ENCODE data around the gene TNFSF4.

The TNFSF4 gene

GRCh38 chr1:173245892-173246291, 38.8 kb upstream of the TNFSF4 start:
- in situ Hi-C loops (cut with HindIII; ENCODE audit: low pct_ligation_motif_present, low sequenced_read_pairs), result no loop called here
- no peak for TF ChIP-seq CTCF (IDR thresholded peaks at IDR 0.05; ENCODE audit: low read depth, low read length, missing control alignments)
- H3K27me3 ChIP-seq (replicated peaks), result no peaks in the 10 kb centered on the region

GRCh38 chr1:173243300-173243699, 36.2 kb upstream of the TNFSF4 start:
- H3K27me3 ChIP-seq (replicated peaks), result no peaks in the 10 kb centered on the region
- no peaks in the 10 kb centered on the region for H3K36me3 ChIP-seq (replicated peaks)
- TF ChIP-seq CTCF (IDR thresholded peaks at IDR 0.05; ENCODE audit: low read depth, low read length, missing control alignments), result no peak
- no peak for DNase-seq
- H3K27ac ChIP-seq, result no peak overlapping the region
- no peak overlapping the region for H3K4me3 ChIP-seq (ENCODE audit: low read depth, low read length)
- in situ Hi-C loops (cut with HindIII; ENCODE audit: low pct_ligation_motif_present, low sequenced_read_pairs), result no loop called here

More at GRCh38 chr1:173245892-173246291, 38.8 kb upstream of the TNFSF4 start:
- Histone ChIP-seq H3K27ac (no peak overlapping the region), H3K4me3 (ENCODE audit: low read depth, low read length) (no peak overlapping the region), H3K36me3 (replicated peaks) (no peaks in the 10 kb centered on the region)
- DNase-seq, result no peak

- no peak for DNase-seq
- in situ Hi-C loops (cut with HindIII; ENCODE audit: low pct_ligation_motif_present, low sequenced_read_pairs), result no loop called here
These were observed 34.6 kb upstream of the TNFSF4 start for GRCh38 chr1:173241528-173242347.

GRCh38 chr1:173240609-173241008, 33.5 kb upstream of the TNFSF4 start:
- H3K27ac ChIP-seq, result no peak overlapping the region
- in situ Hi-C loops (cut with HindIII; ENCODE audit: low pct_ligation_motif_present, low sequenced_read_pairs), result no loop called here
- H3K27me3 ChIP-seq (replicated peaks), result no peaks in the 10 kb centered on the region
- H3K4me3 ChIP-seq (ENCODE audit: low read depth, low read length), result no peak overlapping the region
- no peak for DNase-seq
- no peaks in the 10 kb centered on the region for H3K36me3 ChIP-seq (replicated peaks)
- no peak for TF ChIP-seq CTCF (IDR thresholded peaks at IDR 0.05; ENCODE audit: low read depth, low read length, missing control alignments)

More at GRCh38 chr1:173241528-173242347, 34.6 kb upstream of the TNFSF4 start:
- Histone ChIP-seq H3K27ac (no peak overlapping the region), H3K4me3 (ENCODE audit: low read depth, low read length) (no peak overlapping the region), H3K36me3 (replicated peaks) (no peaks in the 10 kb centered on the region), H3K27me3 (replicated peaks) (no peaks in the 10 kb centered on the region)
- no peak for TF ChIP-seq CTCF (IDR thresholded peaks at IDR 0.05; ENCODE audit: low read depth, low read length, missing control alignments)

GRCh38 chr1:173239058-173239457, 31.9 kb upstream of the TNFSF4 start:
- DNase-seq, result no peak
- no peak for TF ChIP-seq CTCF (IDR thresholded peaks at IDR 0.05; ENCODE audit: low read depth, low read length, missing control alignments)
- in situ Hi-C loops (cut with HindIII; ENCODE audit: low pct_ligation_motif_present, low sequenced_read_pairs), result no loop called here

More at GRCh38 chr1:173239058-173239457, 31.9 kb upstream of the TNFSF4 start:
- Histone ChIP-seq H3K27ac (no peak overlapping the region), H3K4me3 (ENCODE audit: low read depth, low read length) (no peak overlapping the region), H3K27me3 (replicated peaks) (no peaks in the 10 kb centered on the region), H3K36me3 (replicated peaks) (no peaks in the 10 kb centered on the region)
